Measurements from ENCODE around the gene BACE1.

- TF ChIP-seq EZH2 (IDR thresholded peaks at IDR 0.05; ENCODE audit: insufficient read depth, low read length) (no peak), CTCF (IDR thresholded peaks at IDR 0.05; ENCODE audit: insufficient read depth, low read depth, low read length) (no peak)
These were observed 3.0 kb downstream of the BACE1 start for GRCh38 chr11:117313091-117313490.

Data from astrocyte (in vitro differentiated cells and primary cell).